A549 (cell line): Measurements from ENCODE around the gene TUBB6. TPM values are rescaled to one million over a fixed set of nuclear protein-coding genes. Genes with fewer than 3 reads are reported as not detected.

ENCODE experiments used
- ATAC-seq, 2 experiments: fragments of 200-7000 bp in 1 of 2; fragments of >200 bp in 1 of 2; cut with Nextera tagmentation in 1 of 2; cut with Tn5 transposase in 1 of 2; 3 replicates each; pipeline versions ENCODE4 v1.8.0 to v1.9.1; 2018 to 2020; ENCODE audit warnings: mild to moderate bottlenecking in 1 of 2, moderate library complexity in 1 of 2
- CTCF ChIA-PET: fragments of 300-600 bp; sonication (Branson Sonifier 250); formaldehyde crosslinking; extraction: SDS; loops from one replicate; lab custom pipeline; 2021; ENCODE audit warnings: antibody characterized with exemption, inconsistent platforms; lab: Yijun Ruan, JAX
- POLR2A ChIA-PET: fragments of 350-600 bp; formaldehyde crosslinking; extraction: SDS; loops from one replicate; lab custom pipeline; 2021; ENCODE audit warnings: antibody characterized with exemption, inconsistent platforms; lab: Yijun Ruan, JAX
- DNase-seq, 2 experiments: peaks; one replicate each; pipeline versions ENCODE4 v3.0.0 to v3.0.0-alpha.2; 2011 to 2016; ENCODE audit warnings: low read depth in 1 of 2, low spot score in 1 of 2
- FAIRE-seq: peaks from 2 replicates; lab custom pipeline; 2011; peaks lifted over from hg19 to GRCh38; lab: Jason Lieb, UNC
- H3K27ac ChIP-seq, 2 experiments: fragments of >200 bp; sonication (Bioruptor Twin); formaldehyde crosslinking; 3 replicates each; pipeline ENCODE4 v1.5.1; 2016 to 2017
- H3K4me1 ChIP-seq: fragments of >200 bp; sonication (Bioruptor Twin); formaldehyde crosslinking; 3 replicates; pipeline ENCODE4 v1.6.1; 2016
- H3K4me2 ChIP-seq: fragments of >200 bp; sonication (Bioruptor Twin); formaldehyde crosslinking; 3 replicates; pipeline ENCODE4 v1.6.1; 2016
- H3K4me3 ChIP-seq: fragments of >200 bp; sonication (Bioruptor Twin); formaldehyde crosslinking; 3 replicates; pipeline ENCODE4 v1.5.1; 2016
- H3K9me3 ChIP-seq: fragments of >200 bp; sonication (Bioruptor Twin); formaldehyde crosslinking; 3 replicates; pipeline ENCODE4 v1.6.1; 2016
- CBX2 ChIP-seq: fragments of 200-600 bp; sonication (generic); IDR thresholded peaks from 2 replicates; pipeline ENCODE4 v1.6.1; 2016; ENCODE audit warnings: low read depth, mild to moderate bottlenecking, borderline replicate concordance
- CEBPB ChIP-seq, 2 experiments: fragments of >200 bp in 1 of 2; sonication (Bioruptor Twin) in 1 of 2; formaldehyde crosslinking in 1 of 2; IDR thresholded peaks; 2 replicates each; pipeline ENCODE4 v1.6.1; 2012 to 2016
- ESRRA ChIP-seq: fragments of 150-350 bp; IDR thresholded peaks from 2 replicates; pipeline ENCODE4 v1.6.1; 2014; ENCODE audit warnings: mild to moderate bottlenecking, low read length, borderline replicate concordance
- GATA3 ChIP-seq: IDR thresholded peaks from 2 replicates; pipeline ENCODE4 v1.6.1; 2012; ENCODE audit warnings: borderline replicate concordance
- HOXA7 ChIP-seq: fragments of 250-450 bp; sonication (Bioruptor Pico); IDR thresholded peaks from 2 replicates; pipeline ENCODE4 v1.5.0; 2020; ENCODE audit warnings: mild to moderate bottlenecking, moderate library complexity
- KDM1A ChIP-seq: fragments of 200-600 bp; sonication (generic); IDR thresholded peaks from 2 replicates; pipeline ENCODE4 v1.6.1; 2016; ENCODE audit warnings: low read depth, mild to moderate bottlenecking
- MAFK ChIP-seq: fragments of 450-650 bp; IDR thresholded peaks from 2 replicates; pipeline ENCODE4 v1.6.1; 2014; ENCODE audit not compliant: partially characterized antibody
- NFE2L2 ChIP-seq: fragments of 150-350 bp; conservative IDR thresholded peaks from 2 replicates; pipeline ENCODE4 v1.6.1; 2014; ENCODE audit warnings: low read length
- PHF8 ChIP-seq: fragments of 200-600 bp; sonication (generic); IDR thresholded peaks from 2 replicates; pipeline ENCODE4 v1.6.1; 2016; ENCODE audit warnings: low read depth, mild to moderate bottlenecking, antibody characterized with exemption, moderate library complexity, borderline replicate concordance
- POLR2A ChIP-seq: IDR thresholded peaks from 2 replicates; pipeline ENCODE4 v1.6.1; 2012; ENCODE audit warnings: mild to moderate bottlenecking, low read length
- POLR2AphosphoS2 ChIP-seq: conservative IDR thresholded peaks from 2 replicates; pipeline ENCODE4 v1.6.1; 2012; ENCODE audit warnings: low read length, improper control_type of control experiment, inconsistent platforms
- RAD21 ChIP-seq, 2 experiments: fragments of >200 bp in 1 of 2; sonication (Bioruptor Twin) in 1 of 2; formaldehyde crosslinking in 1 of 2; IDR thresholded peaks in 1 of 2; conservative IDR thresholded peaks in 1 of 2; 2 replicates in 1 of 2; 3 replicates in 1 of 2; pipeline ENCODE4 v1.6.1; 2012 to 2018; ENCODE audit warnings: inconsistent platforms in 1 of 2
- RARB ChIP-seq: fragments of 250-450 bp; sonication (Bioruptor Pico); IDR thresholded peaks from 2 replicates; pipeline ENCODE4 v1.8.0; 2021; ENCODE audit warnings: mild to moderate bottlenecking, moderate library complexity
- RCOR1 ChIP-seq: fragments of 150-350 bp; IDR thresholded peaks from 2 replicates; pipeline ENCODE4 v1.6.1; 2014; ENCODE audit warnings: antibody characterized with exemption, low read length, low read depth
- RNF2 ChIP-seq: fragments of 200-600 bp; sonication (generic); IDR thresholded peaks from 2 replicates; pipeline ENCODE4 v1.6.1; 2016; ENCODE audit warnings: low read depth, mild to moderate bottlenecking, antibody characterized with exemption, moderate library complexity, borderline replicate concordance
- TP53 ChIP-seq: fragments of 250-450 bp; sonication (Bioruptor Pico); IDR thresholded peaks from 2 replicates; pipeline ENCODE4 v1.5.0; 2021; ENCODE audit warnings: mild to moderate bottlenecking, moderate library complexity
- ZNF302 ChIP-seq: fragments of 250-450 bp; sonication (Bioruptor Pico); IDR thresholded peaks from 2 replicates; pipeline ENCODE4 v1.9.0; 2021; ENCODE audit warnings: inconsistent platforms, mild to moderate bottlenecking, moderate library complexity
- ZSCAN20 ChIP-seq: fragments of 250-450 bp; sonication (Bioruptor Pico); IDR thresholded peaks from 2 replicates; pipeline ENCODE4 v1.8.0; 2022; ENCODE audit warnings: mild to moderate bottlenecking, moderate library complexity
- WGBS: methylation state at CpG from one replicate; pipeline ENCODE4 v1.1.6; 2017; ENCODE audit errors: missing lambda C conversion rate; 5-methylcytosine and 5-hydroxymethylcytosine counted together
- polyA plus RNA-seq, 4 experiments: library from polyadenylated mRNA; depleted of rRNA in 3 of 4; stranded (reverse); fragments of >200 nt; fragmentation: RNase III in 1 of 4; extraction: RNeasy Plus Mini Kit Qiagen cat#74134 plus additional on column Dnase treatment in 1 of 4; gene quantifications; 2 replicates in 3 of 4; 3 replicates in 1 of 4; pipeline ENCODE4 v1.2.3, GENCODE V29; 2011 to 2017
- TF ChIP-seq, protein P1 (sequence below): IDR thresholded peaks from 2 replicates; pipeline ENCODE4 v1.6.1; 2012
- TF ChIP-seq, protein P2 (sequence below): IDR thresholded peaks from 2 replicates; pipeline ENCODE4 v1.6.1; 2012; ENCODE audit warnings: low read depth, borderline replicate concordance
- TF ChIP-seq, protein P3 (sequence below): fragments of >200 bp; sonication (Bioruptor Twin); formaldehyde crosslinking; IDR thresholded peaks from 3 replicates; pipeline ENCODE4 v1.6.1; 2016
- TF ChIP-seq, protein P4 (sequence below): fragments of 250-450 bp; sonication (Bioruptor Pico); IDR thresholded peaks from 2 replicates; pipeline ENCODE4 v1.5.0; 2021; ENCODE audit warnings: mild to moderate bottlenecking, moderate library complexity, borderline replicate concordance
- TF ChIP-seq, protein P5 (sequence below): fragments of 250-450 bp; sonication (Bioruptor Pico); IDR thresholded peaks from 2 replicates; pipeline ENCODE4 v1.5.0; 2020; ENCODE audit warnings: low read depth, mild to moderate bottlenecking, moderate library complexity

The TUBB6 gene
- polyA plus RNA-seq, 2 of the 4 experiments (the other 2 are of a cell fraction): 88.5 to 235 TPM

DNA sequence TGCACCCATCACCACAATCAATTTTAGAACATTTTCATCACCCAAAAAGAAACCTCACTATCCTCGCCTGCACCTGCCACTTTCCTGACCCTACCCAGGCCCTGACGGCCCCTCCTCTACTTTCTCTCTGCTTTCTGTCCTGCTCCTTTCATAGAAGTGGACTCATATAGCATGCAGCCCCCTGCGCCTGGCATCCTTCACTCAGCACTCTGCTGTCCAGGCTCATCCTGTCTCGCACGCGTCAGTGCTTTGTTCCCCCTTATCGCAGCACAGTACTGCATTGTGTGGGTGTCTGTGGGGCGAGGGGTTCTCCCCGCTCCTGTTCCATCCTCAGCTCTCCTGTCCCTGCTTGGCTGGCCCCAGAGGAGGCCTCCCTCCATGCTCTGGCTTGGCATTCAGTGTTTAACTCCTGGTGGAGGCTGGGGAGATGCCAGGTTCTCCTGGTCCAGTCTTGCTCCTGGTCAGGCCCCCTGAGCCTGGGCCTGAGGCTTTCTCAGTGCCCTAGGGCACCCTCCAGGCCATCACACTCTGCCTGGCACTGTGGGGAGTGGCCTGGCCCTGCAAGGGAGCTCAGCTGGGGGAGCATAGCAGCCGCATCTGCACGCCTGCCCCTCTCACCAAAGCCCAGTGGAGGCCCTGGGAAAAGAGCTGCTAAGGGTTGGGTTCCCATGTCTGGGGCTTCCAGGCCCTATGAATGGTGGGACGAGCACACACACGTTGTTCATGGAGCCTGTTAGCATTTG lies 6.6 kb upstream of the TUBB6 start:
- ATAC-seq: no peak
- FAIRE-seq: no peak
- TF ChIP-seq, protein P1, sequence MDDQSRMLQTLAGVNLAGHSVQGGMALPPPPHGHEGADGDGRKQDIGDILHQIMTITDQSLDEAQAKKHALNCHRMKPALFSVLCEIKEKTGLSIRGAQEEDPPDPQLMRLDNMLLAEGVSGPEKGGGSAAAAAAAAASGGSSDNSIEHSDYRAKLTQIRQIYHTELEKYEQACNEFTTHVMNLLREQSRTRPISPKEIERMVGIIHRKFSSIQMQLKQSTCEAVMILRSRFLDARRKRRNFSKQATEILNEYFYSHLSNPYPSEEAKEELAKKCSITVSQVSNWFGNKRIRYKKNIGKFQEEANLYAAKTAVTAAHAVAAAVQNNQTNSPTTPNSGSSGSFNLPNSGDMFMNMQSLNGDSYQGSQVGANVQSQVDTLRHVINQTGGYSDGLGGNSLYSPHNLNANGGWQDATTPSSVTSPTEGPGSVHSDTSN: no peak
- TF ChIP-seq GATA3 (no peak), POLR2AphosphoS2 (no peak), RARB (CRISPR knock-in tag) (no peak), PHF8 (no peak), HOXA7 (CRISPR knock-in tag) (no peak), POLR2A (no peak), KDM1A (no peak), ESRRA (no peak)
- TF ChIP-seq, protein P2, sequence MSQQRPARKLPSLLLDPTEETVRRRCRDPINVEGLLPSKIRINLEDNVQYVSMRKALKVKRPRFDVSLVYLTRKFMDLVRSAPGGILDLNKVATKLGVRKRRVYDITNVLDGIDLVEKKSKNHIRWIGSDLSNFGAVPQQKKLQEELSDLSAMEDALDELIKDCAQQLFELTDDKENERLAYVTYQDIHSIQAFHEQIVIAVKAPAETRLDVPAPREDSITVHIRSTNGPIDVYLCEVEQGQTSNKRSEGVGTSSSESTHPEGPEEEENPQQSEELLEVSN: no peak
- H3K4me3 ChIP-seq: no peak overlapping the region
- WGBS: 72% methylated on average over 13 of the region's 13 CpGs
- DNase-seq: no peak
- 0 out of 3 replicates have a peak, but pooled peaks cover 3% of the 10 kb centered on the region for H3K4me1 ChIP-seq
- CTCF ChIA-PET: no interaction called here
- no peak overlapping the region for H3K4me2 ChIP-seq
- POLR2A ChIA-PET: no interaction called here
- no peaks in the 10 kb centered on the region for H3K9me3 ChIP-seq
- H3K27ac ChIP-seq: no peak overlapping the region

DNA sequence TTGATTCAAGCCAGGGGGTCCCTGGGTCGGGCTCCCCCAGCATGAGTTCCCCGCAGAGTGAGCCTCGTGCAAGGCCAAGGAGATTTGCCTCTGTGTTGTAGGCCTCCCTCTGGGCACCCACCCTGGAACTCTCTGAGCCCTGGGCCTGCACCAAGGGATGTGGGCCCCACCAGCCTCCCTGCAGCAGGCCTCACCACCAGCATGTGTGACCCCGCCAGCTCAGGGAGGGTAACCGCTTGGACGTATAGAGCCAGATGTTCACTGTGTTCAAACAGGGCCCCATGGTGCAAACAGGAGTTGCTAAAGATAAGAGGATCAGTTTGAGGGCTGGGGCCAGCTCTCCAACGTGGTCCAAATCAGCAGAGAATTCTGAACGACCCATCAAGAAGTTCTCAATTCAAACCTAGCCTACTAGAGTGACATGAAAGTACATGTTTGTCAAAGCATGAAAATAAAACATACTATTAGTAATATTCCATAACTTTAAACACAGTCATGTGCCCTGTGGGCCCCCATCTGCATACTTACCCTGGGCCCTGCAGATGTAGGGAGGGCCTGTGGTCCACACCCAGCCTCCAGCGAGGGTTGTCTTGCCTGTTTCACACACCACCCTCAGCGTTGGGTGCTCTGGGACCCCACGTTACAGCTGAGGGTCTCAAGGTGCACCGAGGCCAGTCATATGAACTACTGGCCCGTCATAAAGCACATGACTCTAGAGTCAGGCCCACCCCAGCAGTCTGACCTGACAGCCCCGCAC lies 5.5 kb upstream of the TUBB6 start:
- ATAC-seq: no peak
- POLR2A ChIA-PET: no interaction called here
- TF ChIP-seq TP53 (CRISPR knock-in tag) (no peak), ZNF302 (CRISPR knock-in tag) (no peak), NFE2L2 (no peak), ZSCAN20 (CRISPR knock-in tag) (no peak), CEBPB (IDR thresholded peaks at IDR 0.05) (no peak), ESRRA (no peak), RNF2 (no peak), POLR2A (no peak), PHF8 (no peak), RCOR1 (no peak), GATA3 (no peak), CBX2 (no peak), RAD21 (conservative IDR thresholded peaks at IDR 0.05 in 1 of 2, IDR thresholded peaks at IDR 0.05 in 1 of 2) (no peak), MAFK (no peak)
- TF ChIP-seq, protein P3, sequence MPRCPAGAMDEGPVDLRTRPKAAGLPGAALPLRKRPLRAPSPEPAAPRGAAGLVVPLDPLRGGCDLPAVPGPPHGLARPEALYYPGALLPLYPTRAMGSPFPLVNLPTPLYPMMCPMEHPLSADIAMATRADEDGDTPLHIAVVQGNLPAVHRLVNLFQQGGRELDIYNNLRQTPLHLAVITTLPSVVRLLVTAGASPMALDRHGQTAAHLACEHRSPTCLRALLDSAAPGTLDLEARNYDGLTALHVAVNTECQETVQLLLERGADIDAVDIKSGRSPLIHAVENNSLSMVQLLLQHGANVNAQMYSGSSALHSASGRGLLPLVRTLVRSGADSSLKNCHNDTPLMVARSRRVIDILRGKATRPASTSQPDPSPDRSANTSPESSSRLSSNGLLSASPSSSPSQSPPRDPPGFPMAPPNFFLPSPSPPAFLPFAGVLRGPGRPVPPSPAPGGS: no peak
- TF ChIP-seq, protein P4, sequence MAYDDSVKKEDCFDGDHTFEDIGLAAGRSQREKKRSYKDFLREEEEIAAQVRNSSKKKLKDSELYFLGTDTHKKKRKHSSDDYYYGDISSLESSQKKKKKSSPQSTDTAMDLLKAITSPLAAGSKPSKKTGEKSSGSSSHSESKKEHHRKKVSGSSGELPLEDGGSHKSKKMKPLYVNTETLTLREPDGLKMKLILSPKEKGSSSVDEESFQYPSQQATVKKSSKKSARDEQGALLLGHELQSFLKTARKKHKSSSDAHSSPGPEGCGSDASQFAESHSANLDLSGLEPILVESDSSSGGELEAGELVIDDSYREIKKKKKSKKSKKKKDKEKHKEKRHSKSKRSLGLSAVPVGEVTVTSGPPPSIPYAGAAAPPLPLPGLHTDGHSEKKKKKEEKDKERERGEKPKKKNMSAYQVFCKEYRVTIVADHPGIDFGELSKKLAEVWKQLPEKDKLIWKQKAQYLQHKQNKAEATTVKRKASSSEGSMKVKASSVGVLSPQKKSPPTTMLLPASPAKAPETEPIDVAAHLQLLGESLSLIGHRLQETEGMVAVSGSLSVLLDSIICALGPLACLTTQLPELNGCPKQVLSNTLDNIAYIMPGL (CRISPR knock-in tag): no peak
- TF ChIP-seq, protein P5, sequence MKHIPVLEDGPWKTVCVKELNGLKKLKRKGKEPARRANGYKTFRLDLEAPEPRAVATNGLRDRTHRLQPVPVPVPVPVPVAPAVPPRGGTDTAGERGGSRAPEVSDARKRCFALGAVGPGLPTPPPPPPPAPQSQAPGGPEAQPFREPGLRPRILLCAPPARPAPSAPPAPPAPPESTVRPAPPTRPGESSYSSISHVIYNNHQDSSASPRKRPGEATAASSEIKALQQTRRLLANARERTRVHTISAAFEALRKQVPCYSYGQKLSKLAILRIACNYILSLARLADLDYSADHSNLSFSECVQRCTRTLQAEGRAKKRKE (CRISPR knock-in tag): no peak
- TF ChIP-seq, all 56 proteins: peak for 0

More for the DNA sequence above, 5.5 kb upstream of the TUBB6 start:
- Histone ChIP-seq H3K27ac (no peak overlapping the region), H3K4me1 (0 out of 3 replicates have a peak, but pooled peaks cover 3% of the 10 kb centered on the region), H3K4me2 (no peak overlapping the region), H3K9me3 (no peaks in the 10 kb centered on the region), H3K4me3 (no peak overlapping the region)
- FAIRE-seq (no peak), DNase-seq (no peak)
- CTCF ChIA-PET: interaction anchor here (1.3 kb wide), 1 partner anchor 11 kb away, joined by 3 read pairs; no protein-coding TSS in a partner anchor
- 57% methylated on average over 6 of the region's 14 CpGs for WGBS
